SJSA1 (cell line): ENCODE measurements around the gene COL27A1. TPM values are rescaled to one million over a fixed set of nuclear protein-coding genes. Genes with fewer than 3 reads are reported as not detected.

Experiments used
- DNase-seq, 2 experiments: peaks; one replicate each; pipeline ENCODE4 v3.0.0-alpha.2; 2015 to 2020; ENCODE audit warnings: low spot score in 2 of 2, low read depth in 1 of 2
- H3K27ac ChIP-seq: fragments of 250-450 bp; sonication (Bioruptor Pico); 2 replicates; pipeline ENCODE4 v1.5.1; 2020; ENCODE audit warnings: mild to moderate bottlenecking, moderate library complexity
- H3K27me3 ChIP-seq: fragments of 250-450 bp; sonication (Bioruptor Pico); replicated peaks from 2 replicates; pipeline ENCODE4 v1.5.1; 2020; ENCODE audit warnings: mild to moderate bottlenecking, moderate library complexity
- H3K36me3 ChIP-seq: fragments of 250-450 bp; sonication (Bioruptor Pico); 2 replicates; pipeline ENCODE4 v1.5.1; 2020; ENCODE audit warnings: mild to moderate bottlenecking
- H3K4me1 ChIP-seq: fragments of 250-450 bp; sonication (Bioruptor Pico); replicated peaks from 2 replicates; pipeline ENCODE4 v1.6.1; 2021; ENCODE audit warnings: mild to moderate bottlenecking
- H3K4me3 ChIP-seq: fragments of 250-450 bp; sonication (Bioruptor Pico); 2 replicates; pipeline ENCODE4 v1.5.1; 2020; ENCODE audit warnings: mild to moderate bottlenecking
- H3K9me3 ChIP-seq: fragments of 250-450 bp; sonication (Bioruptor Pico); replicated peaks from 2 replicates; pipeline ENCODE4 v1.5.1; 2020; ENCODE audit warnings: mild to moderate bottlenecking
- total RNA-seq: library from RNA; depleted of rRNA; stranded (reverse); fragments of >200 nt; shearing (Covaris generic); gene quantifications from 2 replicates; pipeline ENCODE4 v1.2.3, GENCODE V29; 2014

Gene COL27A1
- total RNA-seq, 1 experiment from 2014 or later = 4.7 TPM

- H3K27me3 ChIP-seq = no peaks in the 10 kb centered on the region
- H3K36me3 ChIP-seq = no peaks in the 10 kb centered on the region
- H3K9me3 ChIP-seq = no peaks in the 10 kb centered on the region
- H3K4me1 ChIP-seq = peaks cover 9% of the 10 kb centered on the region
- no peak overlapping the region for H3K27ac ChIP-seq
- no peak overlapping the region for H3K4me3 ChIP-seq
- DNase-seq = peak; percentile 37 to 51
Observed at GRCh38 chr9:114163517-114163951, 8.2 kb downstream of the COL27A1 start.

GRCh38 chr9:114164191-114164794, 9.0 kb downstream of the COL27A1 start:
- no peak overlapping the region for H3K27ac ChIP-seq
- H3K27me3 ChIP-seq = no peaks in the 10 kb centered on the region
- H3K9me3 ChIP-seq = no peaks in the 10 kb centered on the region
- H3K36me3 ChIP-seq = no peaks in the 10 kb centered on the region
- DNase-seq = no peak
- peaks cover 9% of the 10 kb centered on the region for H3K4me1 ChIP-seq
- H3K4me3 ChIP-seq = no peak overlapping the region

- no peaks in the 10 kb centered on the region for H3K9me3 ChIP-seq
- no peak for DNase-seq
- H3K36me3 ChIP-seq = no peaks in the 10 kb centered on the region
- no peak overlapping the region for H3K4me3 ChIP-seq
- peaks cover 9% of the 10 kb centered on the region for H3K4me1 ChIP-seq
- no peak overlapping the region for H3K27ac ChIP-seq
- no peaks in the 10 kb centered on the region for H3K27me3 ChIP-seq
Observed at GRCh38 chr9:114165407-114166102, 10.2 kb downstream of the COL27A1 start.

DNA sequence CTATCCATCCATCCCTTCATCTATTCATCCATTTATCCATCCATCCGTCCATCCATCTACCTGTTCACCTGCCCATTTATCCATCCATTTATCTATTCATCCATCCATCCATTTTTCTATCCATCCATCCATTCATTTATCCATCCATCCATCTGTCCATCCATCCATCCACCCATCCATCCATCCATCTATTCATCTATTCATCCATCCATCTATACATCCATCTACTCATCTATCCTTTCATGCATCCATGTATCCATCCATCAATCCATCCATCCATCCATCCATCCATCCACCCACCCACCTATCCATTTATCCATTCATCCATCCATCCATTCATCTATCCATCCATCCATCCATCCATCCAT, 10.8 kb downstream of the COL27A1 start:
- Histone ChIP-seq H3K27ac (no peak overlapping the region), H3K27me3 (no peaks in the 10 kb centered on the region), H3K36me3 (no peaks in the 10 kb centered on the region), H3K4me3 (no peak overlapping the region), H3K9me3 (no peaks in the 10 kb centered on the region), H3K4me1 (peaks cover 9% of the 10 kb centered on the region)
- DNase-seq = no peak

DNA sequence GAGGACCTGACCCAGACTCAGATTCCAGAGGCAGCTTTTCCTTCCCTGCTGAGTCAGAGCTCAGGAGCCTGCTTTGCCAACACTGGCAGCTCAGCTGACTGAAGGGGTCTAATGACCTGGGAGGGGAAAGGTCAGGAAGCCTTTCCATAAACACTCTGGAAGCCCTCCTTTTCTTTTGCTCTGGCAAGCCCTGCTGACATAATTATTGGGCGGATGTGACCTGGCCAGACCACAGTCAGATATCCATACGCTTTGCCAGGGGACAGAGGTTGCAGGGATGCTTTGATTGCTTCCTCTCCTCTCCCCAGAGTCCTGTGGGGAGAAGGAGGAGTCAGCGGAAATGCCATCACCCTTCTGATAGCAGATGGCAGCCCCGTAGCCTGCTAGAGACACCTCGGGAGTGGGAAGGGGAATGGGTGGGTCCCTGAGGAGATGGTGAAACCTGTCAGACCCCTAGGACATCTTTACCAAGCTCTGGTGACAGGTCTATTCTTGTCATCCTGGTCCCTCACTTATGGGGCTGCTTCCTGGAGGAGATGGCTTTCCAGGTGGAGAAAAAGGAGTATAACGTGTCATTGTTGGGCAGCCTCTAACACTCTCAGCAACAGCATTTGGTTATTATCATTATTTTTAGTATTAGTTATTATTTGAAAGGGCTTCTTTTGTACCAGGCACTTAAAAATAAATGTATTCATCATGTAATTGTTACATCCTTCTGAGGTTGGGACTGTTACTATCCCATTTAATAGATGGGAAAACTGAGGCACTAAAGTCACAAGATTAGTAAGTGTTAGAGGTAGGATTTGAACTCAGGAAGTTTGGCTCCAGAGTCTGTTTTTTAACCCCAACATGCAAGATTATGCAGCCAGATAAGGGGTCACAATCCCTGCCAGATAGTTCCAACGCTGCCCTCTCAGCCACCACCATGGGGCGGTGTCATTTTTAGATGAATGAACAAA, 11.6 kb downstream of the COL27A1 start:
- no peak overlapping the region for H3K27ac ChIP-seq
- H3K9me3 ChIP-seq = no peaks in the 10 kb centered on the region
- no peaks in the 10 kb centered on the region for H3K36me3 ChIP-seq
- no peaks in the 10 kb centered on the region for H3K27me3 ChIP-seq
- no peak for DNase-seq
- no peak overlapping the region for H3K4me3 ChIP-seq
- peaks cover 9% of the 10 kb centered on the region for H3K4me1 ChIP-seq

- Histone ChIP-seq H3K27me3 (no peaks in the 10 kb centered on the region), H3K9me3 (no peaks in the 10 kb centered on the region), H3K4me1 (peaks cover 9% of the 10 kb centered on the region), H3K27ac (no peak overlapping the region), H3K36me3 (no peaks in the 10 kb centered on the region), H3K4me3 (no peak overlapping the region)
- DNase-seq = no peak
Observed at GRCh38 chr9:114167591-114168091, 12.3 kb downstream of the COL27A1 start.

- H3K27ac ChIP-seq = no peak overlapping the region
- H3K27me3 ChIP-seq = no peaks in the 10 kb centered on the region
- peaks cover 3% of the 10 kb centered on the region for H3K4me1 ChIP-seq
- no peaks in the 10 kb centered on the region for H3K9me3 ChIP-seq
- DNase-seq = no peak
- H3K4me3 ChIP-seq = no peak overlapping the region
- H3K36me3 ChIP-seq = no peaks in the 10 kb centered on the region
Observed at GRCh38 chr9:114168281-114169028, 13.1 kb downstream of the COL27A1 start.

- Histone ChIP-seq H3K27ac (no peak overlapping the region), H3K4me1 (no peaks in the 10 kb centered on the region), H3K36me3 (no peaks in the 10 kb centered on the region), H3K27me3 (no peaks in the 10 kb centered on the region), H3K4me3 (no peak overlapping the region), H3K9me3 (no peaks in the 10 kb centered on the region)
- DNase-seq = no peak
Observed at GRCh38 chr9:114169029-114169951, 14.0 kb downstream of the COL27A1 start.

DNA sequence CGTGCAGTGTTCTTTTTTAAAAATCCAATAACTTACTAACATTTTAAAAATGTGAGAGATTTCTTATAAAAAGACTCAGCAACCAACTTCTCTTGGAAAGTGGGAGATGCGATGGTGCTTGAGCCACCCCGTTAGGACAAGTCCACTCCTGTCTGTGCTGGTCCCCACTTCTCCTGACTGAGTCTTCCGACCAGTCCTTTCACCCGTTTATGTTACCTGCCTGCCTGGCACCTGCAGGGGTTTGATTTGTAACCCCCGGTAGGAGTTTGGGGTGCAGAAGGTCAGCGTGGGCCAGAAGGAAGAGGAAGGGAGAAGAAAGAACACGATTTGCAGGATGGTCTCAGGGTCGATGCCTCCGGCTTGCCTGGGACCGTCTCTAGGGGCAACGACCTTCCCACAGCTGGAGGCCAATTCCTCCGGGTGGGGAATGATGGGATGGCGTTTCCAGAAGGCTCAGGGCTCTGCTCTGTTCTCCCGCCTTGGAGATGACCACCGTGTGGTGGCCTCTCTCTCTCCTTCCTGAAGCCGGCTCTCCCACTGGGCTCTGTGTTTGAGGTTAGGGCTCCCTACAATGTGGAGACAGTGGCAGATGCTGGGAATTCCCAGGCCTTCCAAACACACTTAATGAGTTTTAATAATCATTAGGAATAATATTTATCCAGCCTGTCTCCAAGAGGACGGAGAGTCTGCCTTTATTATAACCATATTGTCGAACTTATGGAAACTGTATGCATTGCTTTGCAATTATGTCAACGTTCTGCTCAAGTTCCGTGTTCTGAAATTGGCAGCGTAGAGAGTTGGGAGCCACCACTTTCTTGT, 14.8 kb downstream of the COL27A1 start:
- H3K27ac ChIP-seq = no peak overlapping the region

DNA sequence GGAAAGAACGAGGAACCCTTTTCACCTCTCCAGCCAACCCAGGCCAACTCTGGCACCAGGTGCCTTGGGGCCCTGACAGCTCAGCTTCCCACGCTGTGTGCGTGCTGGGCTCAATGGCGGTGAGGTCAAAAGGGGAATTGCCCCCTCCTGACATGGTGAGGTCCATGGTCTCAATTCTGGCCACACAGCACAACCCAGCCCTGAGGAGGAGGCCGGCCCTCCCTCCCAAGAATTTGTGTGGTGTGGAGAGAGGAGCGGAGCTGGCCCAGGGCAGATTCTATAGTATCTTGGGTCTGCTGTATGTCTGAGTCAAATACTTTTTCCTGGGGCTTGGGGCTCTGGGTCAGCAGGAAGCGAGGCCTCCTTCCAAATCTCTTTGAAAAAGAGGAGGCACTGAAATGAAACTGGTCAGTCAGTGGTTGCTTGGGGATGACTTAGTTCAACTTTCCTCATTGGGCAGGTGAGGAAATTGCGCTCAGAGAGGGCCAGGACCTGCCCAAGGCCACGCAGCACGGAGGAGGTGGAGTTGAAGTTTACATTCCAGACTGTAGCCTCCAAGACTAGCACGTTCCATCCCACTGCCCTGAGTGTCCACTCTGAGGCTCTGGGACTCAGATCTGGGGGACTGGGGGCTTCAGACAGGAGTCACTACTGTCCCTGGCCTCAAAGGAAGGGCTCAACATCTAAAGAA, 15.6 kb downstream of the COL27A1 start:
- DNase-seq = no peak
- peaks cover 10% of the 10 kb centered on the region for H3K4me1 ChIP-seq

More for the DNA sequence above, 14.8 kb downstream of the COL27A1 start:
- Histone ChIP-seq H3K9me3 (no peaks in the 10 kb centered on the region), H3K4me1 (peaks cover 3% of the 10 kb centered on the region), H3K4me3 (no peak overlapping the region), H3K27me3 (no peaks in the 10 kb centered on the region), H3K36me3 (no peaks in the 10 kb centered on the region)
- DNase-seq = no peak

GRCh38 chr9:114171500-114171899, 16.2 kb downstream of the COL27A1 start:
- peaks cover 10% of the 10 kb centered on the region for H3K4me1 ChIP-seq

More for the DNA sequence above, 15.6 kb downstream of the COL27A1 start:
- Histone ChIP-seq H3K27ac (no peak overlapping the region), H3K4me3 (no peak overlapping the region), H3K9me3 (no peaks in the 10 kb centered on the region), H3K36me3 (no peaks in the 10 kb centered on the region), H3K27me3 (no peaks in the 10 kb centered on the region)

More at GRCh38 chr9:114171500-114171899, 16.2 kb downstream of the COL27A1 start:
- Histone ChIP-seq H3K4me3 (no peak overlapping the region), H3K36me3 (no peaks in the 10 kb centered on the region), H3K27me3 (no peaks in the 10 kb centered on the region), H3K9me3 (no peaks in the 10 kb centered on the region), H3K27ac (no peak overlapping the region)
- no peak for DNase-seq
